IMR-90 (cell line): ENCODE data around the gene KCNN3. TPM values are rescaled to one million over a fixed set of nuclear protein-coding genes. Genes with fewer than 3 reads are reported as not detected.

Experiments used
- ATAC-seq: fragments of 200-7000 bp; cut with Tn5 transposase; 2 replicates; pipeline ENCODE4 v1.9.1; 2020; ENCODE audit warnings: low read depth, mild to moderate bottlenecking, moderate library complexity
- BruUV-seq: library from RNA; stranded (reverse); fragments of 400-500 nt; replicated peaks from 2 replicates; lab custom pipeline; 2021; lab: Mats Ljungman, UMichigan
- CTCF ChIA-PET: fragments of 300-600 bp; formaldehyde crosslinking; extraction: SDS; loops from one replicate; lab custom pipeline; 2021; ENCODE audit warnings: antibody characterized with exemption; lab: Yijun Ruan, JAX
- POLR2A ChIA-PET: fragments of 300-600 bp; sonication (Branson Sonifier 250); formaldehyde crosslinking; loops from one replicate; lab custom pipeline; 2022; ENCODE audit warnings: antibody characterized with exemption; ENCODE audit not compliant: unreplicated experiment; lab: Charles Lee
- DNase-seq: peaks from one replicate; pipeline ENCODE4 v3.0.0; 2013
- H2AFZ ChIP-seq: replicated peaks from 2 replicates; pipeline ENCODE3; 2013; ENCODE audit warnings: low read length, mild to moderate bottlenecking; ENCODE audit not compliant: poor library complexity
- H2AK5ac ChIP-seq: 2 replicates; pipeline ENCODE4 v1.6.1; 2013; ENCODE audit warnings: low read depth, low read length, inconsistent platforms
- H2AK9ac ChIP-seq: replicated peaks from 2 replicates; pipeline ENCODE3; 2013; ENCODE audit warnings: mild to moderate bottlenecking, low read depth, low read length, moderate library complexity; ENCODE audit not compliant: poor library complexity
- H2BK120ac ChIP-seq: 2 replicates; pipeline ENCODE4 v1.6.1; 2013; ENCODE audit warnings: low read depth, low read length, inconsistent platforms
- H2BK15ac ChIP-seq: 3 replicates; pipeline ENCODE4 v1.6.1; 2013; ENCODE audit warnings: low read depth, low read length, inconsistent platforms
- H2BK20ac ChIP-seq: 2 replicates; pipeline ENCODE4 v1.6.1; 2013; ENCODE audit warnings: low read depth, mild to moderate bottlenecking, inconsistent platforms, low read length, moderate library complexity
- H2BK5ac ChIP-seq: 2 replicates; pipeline ENCODE4 v1.6.1; 2013; ENCODE audit warnings: mild to moderate bottlenecking, low read depth, low read length, inconsistent platforms; ENCODE audit not compliant: poor library complexity, severe bottlenecking
- H3K14ac ChIP-seq: replicated peaks from 2 replicates; pipeline ENCODE4 v1.6.1; 2013; ENCODE audit warnings: low read depth, low read length, inconsistent platforms
- H3K18ac ChIP-seq: 2 replicates; pipeline ENCODE4 v1.6.1; 2013; ENCODE audit warnings: low read depth, low read length, control low read depth
- H3K23ac ChIP-seq: 2 replicates; pipeline ENCODE4 v1.6.1; 2013; ENCODE audit warnings: low read depth, low read length, inconsistent platforms
- H3K27ac ChIP-seq: 2 replicates; pipeline ENCODE4 v1.5.1; 2013; ENCODE audit warnings: mild to moderate bottlenecking, control low read depth, low read length; ENCODE audit not compliant: insufficient read depth
- H3K27me3 ChIP-seq: 2 replicates; pipeline ENCODE4 v1.6.1; 2013; ENCODE audit warnings: low read length; ENCODE audit not compliant: control insufficient read depth, insufficient read depth
- H3K36me3 ChIP-seq: 2 replicates; pipeline ENCODE4 v1.6.1; 2013; ENCODE audit warnings: low read length, mixed read lengths; ENCODE audit not compliant: control insufficient read depth, insufficient read depth
- H3K4ac ChIP-seq: 2 replicates; pipeline ENCODE4 v1.6.1; 2013; ENCODE audit warnings: low read depth, low read length, inconsistent platforms
- H3K4me1 ChIP-seq: 2 replicates; pipeline ENCODE4 v1.6.1; 2013; ENCODE audit warnings: low read length, mixed read lengths; ENCODE audit not compliant: control insufficient read depth, insufficient read depth
- H3K4me2 ChIP-seq: 2 replicates; pipeline ENCODE4 v1.6.1; 2013; ENCODE audit warnings: low read depth, mild to moderate bottlenecking, control low read depth, low read length, moderate library complexity
- H3K4me3 ChIP-seq: 2 replicates; pipeline ENCODE4 v1.5.1; 2013; ENCODE audit warnings: low read depth, mild to moderate bottlenecking, control low read depth, low read length, moderate library complexity; ENCODE audit not compliant: insufficient read depth
- H3K56ac ChIP-seq: 2 replicates; pipeline ENCODE4 v1.6.1; 2013; ENCODE audit warnings: low read length, inconsistent platforms; ENCODE audit not compliant: insufficient read depth; ENCODE audit errors: extremely low read depth
- H3K79me1 ChIP-seq, 2 experiments: 2 replicates each; pipeline ENCODE4 v1.6.1; 2013; ENCODE audit warnings: low read length in 2 of 2, inconsistent platforms in 1 of 2, low read depth in 1 of 2
- H3K9ac ChIP-seq: 2 replicates; pipeline ENCODE4 v1.6.1; 2013; ENCODE audit warnings: low read depth, low read length, control low read depth
- H3K9me1 ChIP-seq: 2 replicates; pipeline ENCODE4 v1.6.1; 2013; ENCODE audit warnings: low read length, inconsistent platforms; ENCODE audit not compliant: insufficient read depth
- H3K9me3 ChIP-seq: 2 replicates; pipeline ENCODE4 v1.6.1; 2013; ENCODE audit warnings: low read length; ENCODE audit not compliant: control insufficient read depth, insufficient read depth
- H4K20me1 ChIP-seq: 2 replicates; pipeline ENCODE4 v1.6.1; 2013; ENCODE audit warnings: low read length, inconsistent platforms; ENCODE audit not compliant: insufficient read depth
- H4K5ac ChIP-seq: 2 replicates; pipeline ENCODE4 v1.6.1; 2013; ENCODE audit warnings: mild to moderate bottlenecking, low read depth, low read length, control low read depth
- H4K8ac ChIP-seq, 2 experiments: 2 replicates each; pipeline ENCODE4 v1.6.1; 2013; ENCODE audit warnings: low read depth in 2 of 2, low read length in 2 of 2, control low read depth in 1 of 2, inconsistent platforms in 1 of 2
- H4K91ac ChIP-seq: 2 replicates; pipeline ENCODE4 v1.6.1; 2013; ENCODE audit warnings: low read depth, low read length, inconsistent platforms; ENCODE audit not compliant: insufficient read depth
- BHLHE40 ChIP-seq: fragments of 150-350 bp; IDR thresholded peaks from 2 replicates; pipeline ENCODE4 v1.6.1; 2016; ENCODE audit warnings: mild to moderate bottlenecking, low read depth, low read length
- CEBPB ChIP-seq: IDR thresholded peaks from 2 replicates; pipeline ENCODE4 v1.6.1; 2012; ENCODE audit warnings: low read depth, low read length, improper control_type of control experiment
- CHD1 ChIP-seq: IDR thresholded peaks from 2 replicates; pipeline ENCODE4 v1.6.1; 2012; ENCODE audit warnings: low read depth, low read length, improper control_type of control experiment
- FOS ChIP-seq: fragments of 150-350 bp; IDR thresholded peaks from 2 replicates; pipeline ENCODE4 v1.6.1; 2016; ENCODE audit warnings: low read depth, low read length
- MAFK ChIP-seq: IDR thresholded peaks from 2 replicates; pipeline ENCODE4 v1.6.1; 2012; ENCODE audit warnings: low read depth, low read length, improper control_type of control experiment
- MAZ ChIP-seq: IDR thresholded peaks from 2 replicates; pipeline ENCODE4 v1.6.1; 2012; ENCODE audit warnings: low read depth, mild to moderate bottlenecking, low read length, improper control_type of control experiment, moderate library complexity, borderline replicate concordance
- MXI1 ChIP-seq: IDR thresholded peaks from 2 replicates; pipeline ENCODE4 v1.6.1; 2012; ENCODE audit warnings: low read depth, mild to moderate bottlenecking, low read length, moderate library complexity, borderline replicate concordance
- NFE2L2 ChIP-seq: fragments of 150-350 bp; IDR thresholded peaks from 2 replicates; pipeline ENCODE4 v1.6.1; 2016; ENCODE audit warnings: low read depth, mild to moderate bottlenecking, low read length
- POLR2A ChIP-seq: IDR thresholded peaks from 2 replicates; pipeline ENCODE4 v1.6.1; 2012; ENCODE audit warnings: mild to moderate bottlenecking, low read depth, low read length
- RAD21 ChIP-seq: IDR thresholded peaks from 2 replicates; pipeline ENCODE4 v1.6.1; 2012; ENCODE audit warnings: low read length, improper control_type of control experiment
- RCOR1 ChIP-seq: IDR thresholded peaks from 2 replicates; pipeline ENCODE4 v1.6.1; 2012; ENCODE audit warnings: mild to moderate bottlenecking, low read length, improper control_type of control experiment; ENCODE audit not compliant: insufficient replicate concordance
- RFX5 ChIP-seq: IDR thresholded peaks from 2 replicates; pipeline ENCODE4 v1.8.0; 2012; ENCODE audit warnings: low read depth, mild to moderate bottlenecking, low read length, moderate library complexity
- SMC3 ChIP-seq: fragments of 150-350 bp; IDR thresholded peaks from 2 replicates; pipeline ENCODE4 v1.6.1; 2016; ENCODE audit warnings: low read depth, mild to moderate bottlenecking, antibody characterized with exemption, low read length, moderate library complexity
- WGBS, 2 experiments: methylation state at CpG; one replicate each; pipeline versions ENCODE4 v1.1.5 to v1.1.7; 2013; ENCODE audit warnings: missing lambda C conversion rate in 2 of 2; ENCODE audit not compliant: insufficient read length in 1 of 2; ENCODE audit errors: extremely low coverage in 2 of 2; 5-methylcytosine and 5-hydroxymethylcytosine counted together
- dilution Hi-C: fragments of 300-500 bp; cut with HindIII; formaldehyde crosslinking; loops from one replicate; pipeline ENCODE4 v1.14.3; 2018; ENCODE audit warnings: low sequenced_read_pairs; ENCODE audit not compliant: unreplicated experiment
- in situ Hi-C: fragments of 300-500 bp; cut with MboI; formaldehyde crosslinking; loops from 3 replicates; pipeline ENCODE4 v1.14.3; 2019; ENCODE audit warnings: low sequenced_read_pairs, inconsistent platforms, mixed read lengths
- intact Hi-C: fragments of 100-400 bp; cut with micrococcal nuclease; formaldehyde crosslinking; loops from 2 replicates; pipeline ENCODE4 v1.10.0; 2022
- polyA plus RNA-seq, 3 experiments: library from polyadenylated mRNA; depleted of rRNA; stranded (reverse); fragments of >200 nt; gene quantifications; 2 replicates each; pipeline ENCODE4 v1.2.3, GENCODE V29; 2012; ENCODE audit warnings: low replicate concordance in 1 of 3
- total RNA-seq: library from RNA; depleted of rRNA; stranded (reverse); fragments of >200 nt; gene quantifications from 2 replicates; pipeline ENCODE4 v1.2.3, GENCODE V29; 2012
- TF ChIP-seq, protein P1 (sequence below): fragments of 150-350 bp; IDR thresholded peaks from 2 replicates; pipeline ENCODE4 v1.6.1; 2017; ENCODE audit warnings: mild to moderate bottlenecking, antibody characterized with exemption, low read length, low read depth
- TF ChIP-seq, protein P2 (sequence below): fragments of 150-350 bp; IDR thresholded peaks from 2 replicates; pipeline ENCODE4 v1.6.1; 2016; ENCODE audit warnings: low read depth, mild to moderate bottlenecking, low read length, moderate library complexity, borderline replicate concordance
- TF ChIP-seq, protein P3 (sequence below): conservative IDR thresholded peaks from 2 replicates; pipeline ENCODE4 v1.5.1; 2012; ENCODE audit warnings: mild to moderate bottlenecking, low read depth, low read length, improper control_type of control experiment

The KCNN3 gene
- total and polyA plus RNA-seq, 2 of the 4 experiments (the other 2 are of a cell fraction) = 0.02 TPM; not detected in 1

DNA sequence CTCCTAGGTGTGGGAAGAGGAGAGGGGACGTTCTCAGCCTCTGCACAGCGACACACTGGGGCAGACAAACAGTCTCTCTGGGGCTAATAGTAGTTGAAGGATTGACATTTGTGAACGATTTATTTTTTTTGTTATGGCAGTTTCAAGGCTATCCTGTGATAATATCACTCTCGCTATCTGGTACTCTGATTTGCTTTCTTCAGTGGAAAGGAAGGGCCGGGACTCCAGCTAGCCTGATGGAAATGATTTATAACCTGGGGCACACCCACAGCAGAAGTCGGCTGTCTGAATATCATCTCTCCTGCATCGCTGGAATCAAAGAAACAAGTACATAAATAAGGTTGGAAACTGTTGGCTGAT lies 122.7 kb downstream of the KCNN3 start:
- Histone ChIP-seq H3K14ac (no peak overlapping the region), H3K36me3 (no peaks in the 10 kb centered on the region), H2AFZ (peak overlapping the region; percentile 6), H3K4me2 (no peak overlapping the region), H3K27me3 (peaks cover 90% of the 10 kb centered on the region), H3K9ac (no peak overlapping the region), H3K27ac (no peak overlapping the region), H3K18ac (no peak overlapping the region), H3K79me1 (no peaks in the 10 kb centered on the region), H2AK5ac (no peak overlapping the region), H4K20me1 (no peaks in the 10 kb centered on the region), H3K4me3 (no peak overlapping the region), H2AK9ac (no peak overlapping the region), H3K23ac (no peak overlapping the region), H2BK5ac (no peak overlapping the region), H3K9me1 (no peaks in the 10 kb centered on the region), H4K5ac (no peak overlapping the region), H3K4ac (no peak overlapping the region), H3K4me1 (no peaks in the 10 kb centered on the region; the same call in 1 of the 2 replicates), H3K9me3 (no peaks in the 10 kb centered on the region), H2BK120ac (no peak overlapping the region), H2BK15ac (no peak overlapping the region), H4K8ac (no peak overlapping the region), H2BK20ac (no peak overlapping the region), H3K56ac (no peak overlapping the region), H4K91ac (no peak overlapping the region)
- BruUV-seq = no TSS peak
- dilution Hi-C loops (no loop called here), intact Hi-C loops (no loop called here), in situ Hi-C loops (no loop called here)
- ATAC-seq (no peak), DNase-seq (no peak)
- WGBS, 2 experiments = no CpG with 5 or more reads among the region's 7 CpGs
- TF ChIP-seq CEBPB (no peak), MXI1 (no peak), RFX5 (no peak), CHD1 (no peak), SMC3 (no peak), RCOR1 (no peak), FOS (no peak), POLR2A (no peak), NFE2L2 (no peak), BHLHE40 (no peak), RAD21 (no peak), MAZ (no peak), MAFK (no peak)
- TF ChIP-seq, protein P1, sequence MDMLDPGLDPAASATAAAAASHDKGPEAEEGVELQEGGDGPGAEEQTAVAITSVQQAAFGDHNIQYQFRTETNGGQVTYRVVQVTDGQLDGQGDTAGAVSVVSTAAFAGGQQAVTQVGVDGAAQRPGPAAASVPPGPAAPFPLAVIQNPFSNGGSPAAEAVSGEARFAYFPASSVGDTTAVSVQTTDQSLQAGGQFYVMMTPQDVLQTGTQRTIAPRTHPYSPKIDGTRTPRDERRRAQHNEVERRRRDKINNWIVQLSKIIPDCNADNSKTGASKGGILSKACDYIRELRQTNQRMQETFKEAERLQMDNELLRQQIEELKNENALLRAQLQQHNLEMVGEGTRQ = no peak
- TF ChIP-seq, protein P2, sequence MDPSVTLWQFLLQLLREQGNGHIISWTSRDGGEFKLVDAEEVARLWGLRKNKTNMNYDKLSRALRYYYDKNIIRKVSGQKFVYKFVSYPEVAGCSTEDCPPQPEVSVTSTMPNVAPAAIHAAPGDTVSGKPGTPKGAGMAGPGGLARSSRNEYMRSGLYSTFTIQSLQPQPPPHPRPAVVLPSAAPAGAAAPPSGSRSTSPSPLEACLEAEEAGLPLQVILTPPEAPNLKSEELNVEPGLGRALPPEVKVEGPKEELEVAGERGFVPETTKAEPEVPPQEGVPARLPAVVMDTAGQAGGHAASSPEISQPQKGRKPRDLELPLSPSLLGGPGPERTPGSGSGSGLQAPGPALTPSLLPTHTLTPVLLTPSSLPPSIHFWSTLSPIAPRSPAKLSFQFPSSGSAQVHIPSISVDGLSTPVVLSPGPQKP = no peak
- TF ChIP-seq, protein P3, sequence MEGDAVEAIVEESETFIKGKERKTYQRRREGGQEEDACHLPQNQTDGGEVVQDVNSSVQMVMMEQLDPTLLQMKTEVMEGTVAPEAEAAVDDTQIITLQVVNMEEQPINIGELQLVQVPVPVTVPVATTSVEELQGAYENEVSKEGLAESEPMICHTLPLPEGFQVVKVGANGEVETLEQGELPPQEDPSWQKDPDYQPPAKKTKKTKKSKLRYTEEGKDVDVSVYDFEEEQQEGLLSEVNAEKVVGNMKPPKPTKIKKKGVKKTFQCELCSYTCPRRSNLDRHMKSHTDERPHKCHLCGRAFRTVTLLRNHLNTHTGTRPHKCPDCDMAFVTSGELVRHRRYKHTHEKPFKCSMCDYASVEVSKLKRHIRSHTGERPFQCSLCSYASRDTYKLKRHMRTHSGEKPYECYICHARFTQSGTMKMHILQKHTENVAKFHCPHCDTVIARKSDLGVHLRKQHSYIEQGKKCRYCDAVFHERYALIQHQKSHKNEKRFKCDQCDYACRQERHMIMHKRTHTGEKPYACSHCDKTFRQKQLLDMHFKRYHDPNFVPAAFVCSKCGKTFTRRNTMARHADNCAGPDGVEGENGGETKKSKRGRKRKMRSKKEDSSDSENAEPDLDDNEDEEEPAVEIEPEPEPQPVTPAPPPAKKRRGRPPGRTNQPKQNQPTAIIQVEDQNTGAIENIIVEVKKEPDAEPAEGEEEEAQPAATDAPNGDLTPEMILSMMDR = no peak
- ChIA-PET POLR2A (no interaction called here), CTCF (no interaction called here)
